ENCODE measurements around the gene MINDY3.

The MINDY3 gene

GRCh38 chr10:15801641-15802040, 58.7 kb downstream of the MINDY3 start:
- Histone ChIP-seq H3K9ac (ENCODE audit: low read depth, low read length) (no peak overlapping the region), H3K4me1 (ENCODE audit: control insufficient read depth, insufficient read depth, low read length) (no peaks in the 10 kb centered on the region), H3K9me3 (ENCODE audit: control insufficient read depth, insufficient read depth, low read length) (no peaks in the 10 kb centered on the region), H3K27me3 (ENCODE audit: control insufficient read depth, insufficient read depth, low read length) (no peaks in the 10 kb centered on the region), H3K4me3 (ENCODE audit: low read depth, low read length) (no peak overlapping the region), H3K36me3 (ENCODE audit: control insufficient read depth, insufficient read depth, low read length) (no peaks in the 10 kb centered on the region)

GRCh38 chr10:15801147-15801546, 59.2 kb downstream of the MINDY3 start:
- no peak overlapping the region for H3K4me3 ChIP-seq (ENCODE audit: low read depth, low read length)
- H3K9me3 ChIP-seq (ENCODE audit: control insufficient read depth, insufficient read depth, low read length), result no peaks in the 10 kb centered on the region
- no peaks in the 10 kb centered on the region for H3K4me1 ChIP-seq (ENCODE audit: control insufficient read depth, insufficient read depth, low read length)
- no peaks in the 10 kb centered on the region for H3K36me3 ChIP-seq (ENCODE audit: control insufficient read depth, insufficient read depth, low read length)
- no peak overlapping the region for H3K9ac ChIP-seq (ENCODE audit: low read depth, low read length)
- no peaks in the 10 kb centered on the region for H3K27me3 ChIP-seq (ENCODE audit: control insufficient read depth, insufficient read depth, low read length)

GRCh38 chr10:15797346-15797745, 63.0 kb downstream of the MINDY3 start:
- no peak overlapping the region for H3K9ac ChIP-seq (ENCODE audit: low read depth, low read length)

GRCh38 chr10:15796762-15797161, 63.5 kb downstream of the MINDY3 start:
- H3K4me1 ChIP-seq (ENCODE audit: control insufficient read depth, insufficient read depth, low read length), result no peaks in the 10 kb centered on the region
- no peak overlapping the region for H3K9ac ChIP-seq (ENCODE audit: low read depth, low read length)
- H3K4me3 ChIP-seq (ENCODE audit: low read depth, low read length), result no peak overlapping the region
- H3K36me3 ChIP-seq (ENCODE audit: control insufficient read depth, insufficient read depth, low read length), result no peaks in the 10 kb centered on the region
- H3K27me3 ChIP-seq (ENCODE audit: control insufficient read depth, insufficient read depth, low read length), result no peaks in the 10 kb centered on the region
- H3K9me3 ChIP-seq (ENCODE audit: control insufficient read depth, insufficient read depth, low read length), result no peaks in the 10 kb centered on the region

More at GRCh38 chr10:15797346-15797745, 63.0 kb downstream of the MINDY3 start:
- Histone ChIP-seq H3K9me3 (ENCODE audit: control insufficient read depth, insufficient read depth, low read length) (no peaks in the 10 kb centered on the region), H3K36me3 (ENCODE audit: control insufficient read depth, insufficient read depth, low read length) (no peaks in the 10 kb centered on the region), H3K27me3 (ENCODE audit: control insufficient read depth, insufficient read depth, low read length) (no peaks in the 10 kb centered on the region), H3K4me3 (ENCODE audit: low read depth, low read length) (no peak overlapping the region), H3K4me1 (ENCODE audit: control insufficient read depth, insufficient read depth, low read length) (no peaks in the 10 kb centered on the region)

GRCh38 chr10:15796098-15796759, 64.1 kb downstream of the MINDY3 start:
- H3K27me3 ChIP-seq (ENCODE audit: control insufficient read depth, insufficient read depth, low read length), result no peaks in the 10 kb centered on the region
- no peak overlapping the region for H3K9ac ChIP-seq (ENCODE audit: low read depth, low read length)
- no peaks in the 10 kb centered on the region for H3K9me3 ChIP-seq (ENCODE audit: control insufficient read depth, insufficient read depth, low read length)
- no peaks in the 10 kb centered on the region for H3K36me3 ChIP-seq (ENCODE audit: control insufficient read depth, insufficient read depth, low read length)
- no peak overlapping the region for H3K4me3 ChIP-seq (ENCODE audit: low read depth, low read length)
- no peaks in the 10 kb centered on the region for H3K4me1 ChIP-seq (ENCODE audit: control insufficient read depth, insufficient read depth, low read length)

GRCh38 chr10:15795036-15795792, 65.1 kb downstream of the MINDY3 start:
- Histone ChIP-seq H3K4me3 (ENCODE audit: low read depth, low read length) (no peak overlapping the region), H3K9me3 (ENCODE audit: control insufficient read depth, insufficient read depth, low read length) (no peaks in the 10 kb centered on the region), H3K27me3 (ENCODE audit: control insufficient read depth, insufficient read depth, low read length) (no peaks in the 10 kb centered on the region), H3K9ac (ENCODE audit: low read depth, low read length) (no peak overlapping the region), H3K36me3 (ENCODE audit: control insufficient read depth, insufficient read depth, low read length) (no peaks in the 10 kb centered on the region), H3K4me1 (ENCODE audit: control insufficient read depth, insufficient read depth, low read length) (no peaks in the 10 kb centered on the region)

GRCh38 chr10:15794569-15794968, 65.7 kb downstream of the MINDY3 start:
- H3K4me1 ChIP-seq (ENCODE audit: control insufficient read depth, insufficient read depth, low read length), result no peaks in the 10 kb centered on the region

GRCh38 chr10:15793664-15794063, 66.6 kb downstream of the MINDY3 start:
- H3K4me3 ChIP-seq (ENCODE audit: low read depth, low read length), result no peak overlapping the region
- no peaks in the 10 kb centered on the region for H3K36me3 ChIP-seq (ENCODE audit: control insufficient read depth, insufficient read depth, low read length)

More at GRCh38 chr10:15794569-15794968, 65.7 kb downstream of the MINDY3 start:
- Histone ChIP-seq H3K36me3 (ENCODE audit: control insufficient read depth, insufficient read depth, low read length) (no peaks in the 10 kb centered on the region), H3K4me3 (ENCODE audit: low read depth, low read length) (no peak overlapping the region), H3K9ac (ENCODE audit: low read depth, low read length) (no peak overlapping the region), H3K9me3 (ENCODE audit: control insufficient read depth, insufficient read depth, low read length) (no peaks in the 10 kb centered on the region), H3K27me3 (ENCODE audit: control insufficient read depth, insufficient read depth, low read length) (no peaks in the 10 kb centered on the region)

GRCh38 chr10:15792777-15793176, 67.5 kb downstream of the MINDY3 start:
- no peak overlapping the region for H3K4me3 ChIP-seq (ENCODE audit: low read depth, low read length)
- no peaks in the 10 kb centered on the region for H3K27me3 ChIP-seq (ENCODE audit: control insufficient read depth, insufficient read depth, low read length)
- H3K4me1 ChIP-seq (ENCODE audit: control insufficient read depth, insufficient read depth, low read length), result no peaks in the 10 kb centered on the region
- H3K36me3 ChIP-seq (ENCODE audit: control insufficient read depth, insufficient read depth, low read length), result no peaks in the 10 kb centered on the region
- no peak overlapping the region for H3K9ac ChIP-seq (ENCODE audit: low read depth, low read length)
- H3K9me3 ChIP-seq (ENCODE audit: control insufficient read depth, insufficient read depth, low read length), result no peaks in the 10 kb centered on the region

More at GRCh38 chr10:15793664-15794063, 66.6 kb downstream of the MINDY3 start:
- H3K27me3 ChIP-seq (ENCODE audit: control insufficient read depth, insufficient read depth, low read length), result no peaks in the 10 kb centered on the region
- H3K9me3 ChIP-seq (ENCODE audit: control insufficient read depth, insufficient read depth, low read length), result no peaks in the 10 kb centered on the region
- no peaks in the 10 kb centered on the region for H3K4me1 ChIP-seq (ENCODE audit: control insufficient read depth, insufficient read depth, low read length)
- no peak overlapping the region for H3K9ac ChIP-seq (ENCODE audit: low read depth, low read length)

GRCh38 chr10:15791816-15792524, 68.3 kb downstream of the MINDY3 start:
- Histone ChIP-seq H3K4me1 (ENCODE audit: control insufficient read depth, insufficient read depth, low read length) (no peaks in the 10 kb centered on the region), H3K36me3 (ENCODE audit: control insufficient read depth, insufficient read depth, low read length) (no peaks in the 10 kb centered on the region), H3K27me3 (ENCODE audit: control insufficient read depth, insufficient read depth, low read length) (no peaks in the 10 kb centered on the region), H3K4me3 (ENCODE audit: low read depth, low read length) (no peak overlapping the region), H3K9ac (ENCODE audit: low read depth, low read length) (no peak overlapping the region), H3K9me3 (ENCODE audit: control insufficient read depth, insufficient read depth, low read length) (no peaks in the 10 kb centered on the region)

GRCh38 chr10:15789793-15790525, 70.3 kb downstream of the MINDY3 start:
- no peaks in the 10 kb centered on the region for H3K9me3 ChIP-seq (ENCODE audit: control insufficient read depth, insufficient read depth, low read length)
- H3K9ac ChIP-seq (ENCODE audit: low read depth, low read length), result no peak overlapping the region
- no peaks in the 10 kb centered on the region for H3K36me3 ChIP-seq (ENCODE audit: control insufficient read depth, insufficient read depth, low read length)
- no peak overlapping the region for H3K4me3 ChIP-seq (ENCODE audit: low read depth, low read length)
- no peaks in the 10 kb centered on the region for H3K27me3 ChIP-seq (ENCODE audit: control insufficient read depth, insufficient read depth, low read length)
- H3K4me1 ChIP-seq (ENCODE audit: control insufficient read depth, insufficient read depth, low read length), result peaks cover 2% of the 10 kb centered on the region
